K562 (cell line): ENCODE results near the gene ANKRD16. TPM values are rescaled to one million over a fixed set of nuclear protein-coding genes. Genes with fewer than 3 reads are reported as not detected.

ENCODE experiments used
- ATF2 ChIP-seq: sonication (generic); formaldehyde crosslinking; IDR thresholded peaks from 2 replicates; pipeline ENCODE4 v1.8.1; 2022; ENCODE audit warnings: missing genetic modification reagents
- CBFA2T2 ChIP-seq: fragments of 450-650 bp; conservative IDR thresholded peaks from 2 replicates; pipeline ENCODE4 v1.6.1; 2017; ENCODE audit warnings: mild to moderate bottlenecking
- CCNT2 ChIP-seq: IDR thresholded peaks from 2 replicates; pipeline ENCODE4 v1.6.1; 2011; ENCODE audit warnings: borderline replicate concordance, low read depth, mild to moderate bottlenecking, moderate library complexity, mixed read lengths, low read length; ENCODE audit not compliant: insufficient read length; ENCODE audit errors: extremely low read depth
- FOXJ2 ChIP-seq: fragments of 200-800 bp; sonication (Bioruptor generic); IDR thresholded peaks from 2 replicates; pipeline ENCODE4 v1.6.1; 2016; ENCODE audit warnings: missing genetic modification characterization, missing compliant biosample characterization
- HEY1 ChIP-seq: fragments of 250-450 bp; sonication (Bioruptor Pico); IDR thresholded peaks from 2 replicates; pipeline ENCODE4 v1.5.0; 2020; ENCODE audit warnings: mild to moderate bottlenecking, moderate library complexity, borderline replicate concordance
- HINFP ChIP-seq: fragments of 450-650 bp; conservative IDR thresholded peaks from 2 replicates; pipeline ENCODE4 v1.6.1; 2016; ENCODE audit warnings: missing genetic modification characterization, low read depth, mild to moderate bottlenecking, control low read depth, missing compliant biosample characterization
- KDM5B ChIP-seq: fragments of 200-600 bp; sonication (generic); IDR thresholded peaks from 2 replicates; pipeline ENCODE4 v1.6.1; 2012; ENCODE audit warnings: low read depth, mild to moderate bottlenecking, moderate library complexity, low read length, control low read depth, inconsistent platforms; ENCODE audit not compliant: insufficient replicate concordance
- NR3C1 ChIP-seq: sonication (generic); formaldehyde crosslinking; IDR thresholded peaks from 2 replicates; pipeline ENCODE4 v1.8.1; 2022; ENCODE audit warnings: missing genetic modification reagents
- RCOR1 ChIP-seq, 2 experiments: IDR thresholded peaks; 2 replicates each; pipeline ENCODE4 v1.6.1; 2012; ENCODE audit warnings: low read depth in 2 of 2, low read length in 2 of 2, borderline replicate concordance in 1 of 2, improper control_type of control experiment in 1 of 2
- SMARCB1 ChIP-seq: IDR thresholded peaks from 2 replicates; pipeline ENCODE4 v1.6.1; 2011; ENCODE audit warnings: improper control_type of control experiment, low read depth; ENCODE audit not compliant: insufficient read length
- TAL1 ChIP-seq: fragments of 450-650 bp; IDR thresholded peaks from 2 replicates; pipeline ENCODE4 v1.6.1; 2016; ENCODE audit warnings: mild to moderate bottlenecking
- ZBED1 ChIP-seq: IDR thresholded peaks from 2 replicates; pipeline ENCODE4 v1.6.1; 2014
- ZBTB11 ChIP-seq, 3 experiments: fragments of 200-800 bp in 1 of 3; fragments of 250-450 bp in 1 of 3; fragments of 450-650 bp in 1 of 3; sonication (Bioruptor Pico) in 1 of 3; sonication (Bioruptor generic) in 1 of 3; formaldehyde crosslinking in 1 of 3; IDR thresholded peaks; 2 replicates each; pipeline versions ENCODE4 v1.6.1 to v1.8.0; 2016 to 2022; ENCODE audit warnings: mild to moderate bottlenecking in 2 of 3, missing genetic modification characterization in 2 of 3, missing compliant biosample characterization in 1 of 3, moderate library complexity in 1 of 3
- ZSCAN32 ChIP-seq: fragments of 450-650 bp; formaldehyde crosslinking; IDR thresholded peaks from 2 replicates; pipeline ENCODE4 v1.4.0; 2020; ENCODE audit warnings: mild to moderate bottlenecking, moderate library complexity
- polyA plus RNA-seq, 8 experiments: library from polyadenylated mRNA; depleted of rRNA in 4 of 8; stranded (reverse) in 5 of 8; unstranded in 3 of 8; fragments of >200 nt; fragmentation: Nextera tagmentation in 2 of 8; fragmentation: Illumina TruSeq in 1 of 8; extraction: Ambion mirVana in 2 of 8; extraction: Trizol in 1 of 8; gene quantifications; 2 replicates each; pipeline versions ENCODE4 v1.2.1 to v1.2.3, GENCODE V29; 2011 to 2014; ENCODE audit warnings: inconsistent platforms in 1 of 8, missing spikeins in 1 of 8
- total RNA-seq, 7 experiments: library from RNA; depleted of rRNA in 6 of 7; stranded (reverse); fragments of >200 nt in 6 of 7; fragmentation: Illumina TruSeq in 2 of 7; extraction: Trizol in 2 of 7; gene quantifications; 2 replicates each; pipeline versions ENCODE4 v1.2.1 to v1.2.3, GENCODE V29; 2011 to 2021; ENCODE audit warnings: low replicate concordance in 1 of 7
- TF ChIP-seq, protein P1 (sequence below): sonication (generic); formaldehyde crosslinking; IDR thresholded peaks from 2 replicates; pipeline ENCODE4 v1.8.0; 2022; ENCODE audit warnings: mild to moderate bottlenecking, missing genetic modification reagents

ANKRD16 gene
- total and polyA plus RNA-seq, 9 of the 15 experiments (the other 6 are each of a cell fraction or from before 2014, with no cell fraction given), result 1.5 to 16.0 (median 9.5) TPM

GRCh38 chr10:5896208-5897052 is 6.7 kb upstream of the ANKRD16 start (continued):
- TF ChIP-seq ZBTB11 (CRISPR knock-in tag; IDR thresholded peaks at IDR 0.05) (no peak), ZSCAN32 (CRISPR knock-in tag) (no peak), TAL1 (no peak), RCOR1 (IDR thresholded peaks at IDR 0.05; ENCODE audit: borderline replicate concordance in 1 of 2, low read depth in 2 of 2, low read length in 2 of 2) (0 out of 4 replicates have a peak, but pooled peaks of 1 of the 2 experiments have one; percentile 10), NR3C1 (no peak), KDM5B (no peak), HEY1 (CRISPR knock-in tag) (no peak), ZBED1 (0 out of 2 replicates have a peak, but pooled peaks have one; percentile 52), FOXJ2 (no peak), CBFA2T2 (no peak), HINFP (tag) (no peak), CCNT2 (no peak), ATF2 (CRISPR knock-in tag) (no peak), SMARCB1 (no peak)
- TF ChIP-seq, protein P1, sequence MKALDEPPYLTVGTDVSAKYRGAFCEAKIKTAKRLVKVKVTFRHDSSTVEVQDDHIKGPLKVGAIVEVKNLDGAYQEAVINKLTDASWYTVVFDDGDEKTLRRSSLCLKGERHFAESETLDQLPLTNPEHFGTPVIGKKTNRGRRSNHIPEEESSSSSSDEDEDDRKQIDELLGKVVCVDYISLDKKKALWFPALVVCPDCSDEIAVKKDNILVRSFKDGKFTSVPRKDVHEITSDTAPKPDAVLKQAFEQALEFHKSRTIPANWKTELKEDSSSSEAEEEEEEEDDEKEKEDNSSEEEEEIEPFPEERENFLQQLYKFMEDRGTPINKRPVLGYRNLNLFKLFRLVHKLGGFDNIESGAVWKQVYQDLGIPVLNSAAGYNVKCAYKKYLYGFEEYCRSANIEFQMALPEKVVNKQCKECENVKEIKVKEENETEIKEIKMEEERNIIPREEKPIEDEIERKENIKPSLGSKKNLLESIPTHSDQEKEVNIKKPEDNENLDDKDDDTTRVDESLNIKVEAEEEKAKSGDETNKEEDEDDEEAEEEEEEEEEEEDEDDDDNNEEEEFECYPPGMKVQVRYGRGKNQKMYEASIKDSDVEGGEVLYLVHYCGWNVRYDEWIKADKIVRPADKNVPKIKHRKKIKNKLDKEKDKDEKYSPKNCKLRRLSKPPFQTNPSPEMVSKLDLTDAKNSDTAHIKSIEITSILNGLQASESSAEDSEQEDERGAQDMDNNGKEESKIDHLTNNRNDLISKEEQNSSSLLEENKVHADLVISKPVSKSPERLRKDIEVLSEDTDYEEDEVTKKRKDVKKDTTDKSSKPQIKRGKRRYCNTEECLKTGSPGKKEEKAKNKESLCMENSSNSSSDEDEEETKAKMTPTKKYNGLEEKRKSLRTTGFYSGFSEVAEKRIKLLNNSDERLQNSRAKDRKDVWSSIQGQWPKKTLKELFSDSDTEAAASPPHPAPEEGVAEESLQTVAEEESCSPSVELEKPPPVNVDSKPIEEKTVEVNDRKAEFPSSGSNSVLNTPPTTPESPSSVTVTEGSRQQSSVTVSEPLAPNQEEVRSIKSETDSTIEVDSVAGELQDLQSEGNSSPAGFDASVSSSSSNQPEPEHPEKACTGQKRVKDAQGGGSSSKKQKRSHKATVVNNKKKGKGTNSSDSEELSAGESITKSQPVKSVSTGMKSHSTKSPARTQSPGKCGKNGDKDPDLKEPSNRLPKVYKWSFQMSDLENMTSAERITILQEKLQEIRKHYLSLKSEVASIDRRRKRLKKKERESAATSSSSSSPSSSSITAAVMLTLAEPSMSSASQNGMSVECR (CRISPR knock-in tag), result 0 out of 2 replicates have a peak, but pooled peaks have one; percentile 10
